ENCODE data around the gene ICE2. TPM values are rescaled to one million over a fixed set of nuclear protein-coding genes. Genes with fewer than 3 reads are reported as not detected.

The ICE2 gene
- total RNA-seq, 3 donors from 2014 or later = 51.9 to 66.3 (median 61.4) TPM

DNA sequence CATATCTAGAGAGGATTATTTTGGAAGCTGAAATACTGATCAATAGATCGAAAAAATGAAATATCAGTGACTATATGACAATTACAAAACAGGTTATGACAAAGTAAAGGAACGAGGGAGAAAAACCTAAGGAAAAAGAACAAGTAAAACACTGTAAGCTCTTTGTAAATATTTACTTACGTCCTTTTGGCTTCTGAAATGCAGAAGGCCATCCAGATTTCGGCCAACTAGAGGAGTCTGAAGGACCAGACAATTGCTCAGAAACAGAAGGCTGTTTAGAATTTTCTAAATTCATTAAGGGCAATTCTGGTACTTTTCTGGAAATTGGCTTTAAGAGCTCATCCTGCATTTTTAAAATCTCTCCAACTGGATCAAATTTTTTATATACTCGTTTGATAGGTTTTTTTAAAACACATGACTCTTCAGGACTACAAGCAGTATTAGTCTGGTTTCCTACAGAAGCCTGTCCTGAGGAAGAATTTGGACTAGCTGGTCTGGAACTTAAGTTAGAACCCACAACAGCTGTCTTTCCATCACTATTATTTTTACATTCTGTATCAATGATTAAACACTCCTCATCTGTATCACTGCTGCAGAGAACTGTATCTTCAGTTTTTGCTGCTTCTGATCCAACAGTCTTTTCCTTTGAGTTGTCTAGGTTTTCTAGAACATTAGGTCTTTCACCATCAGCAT is 30.1 kb downstream of the ICE2 start:
- Mint-ChIP-seq H3K4me3 (no peak overlapping the region), H3K36me3 (ENCODE audit: insufficient read depth) (peaks cover 36% of the 10 kb centered on the region), H3K4me1 (ENCODE audit: low read depth) (no peaks in the 10 kb centered on the region), H3K27me3 (ENCODE audit: low read depth) (no peaks in the 10 kb centered on the region), H3K9me3 (no peaks in the 10 kb centered on the region)
- no peak for DNase-seq
- no peak for ATAC-seq

GRCh38 chr15:60444289-60444912 is 34.5 kb downstream of the ICE2 start:
- no peak for ATAC-seq

DNA sequence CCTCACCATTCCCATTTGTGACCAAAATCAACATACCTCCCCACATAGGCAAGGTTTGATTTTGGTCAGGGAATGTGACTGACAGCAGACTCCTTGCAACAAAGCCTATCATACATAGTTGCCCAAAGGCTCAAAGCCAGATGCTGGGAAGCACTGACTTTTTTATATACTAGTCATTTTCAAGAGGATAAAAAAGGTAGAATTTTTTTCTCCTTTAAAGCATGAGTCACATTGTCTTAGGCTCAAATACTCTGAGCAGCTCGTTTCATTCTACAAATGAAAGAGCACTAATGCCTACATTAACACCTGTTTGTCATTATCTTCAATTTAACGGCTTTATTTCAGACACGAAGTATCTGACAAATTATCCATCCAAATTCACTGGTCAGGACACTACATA is 36.2 kb downstream of the ICE2 start:
- DNase-seq (no peak), ATAC-seq (no peak)
- Mint-ChIP-seq H3K4me3 (no peak overlapping the region), H3K36me3 (ENCODE audit: insufficient read depth) (peaks cover 16% of the 10 kb centered on the region), H3K4me1 (ENCODE audit: low read depth) (no peaks in the 10 kb centered on the region), H3K27me3 (ENCODE audit: low read depth) (no peaks in the 10 kb centered on the region), H3K9me3 (no peaks in the 10 kb centered on the region)

More at GRCh38 chr15:60444289-60444912, 34.5 kb downstream of the ICE2 start:
- H3K36me3 Mint-ChIP-seq (ENCODE audit: insufficient read depth) = peaks cover 24% of the 10 kb centered on the region
- DNase-seq = no peak
- H3K27me3 Mint-ChIP-seq (ENCODE audit: low read depth) = no peaks in the 10 kb centered on the region
- H3K4me1 Mint-ChIP-seq (ENCODE audit: low read depth) = no peaks in the 10 kb centered on the region
- no peak overlapping the region for H3K4me3 Mint-ChIP-seq
- H3K9me3 Mint-ChIP-seq = no peaks in the 10 kb centered on the region

GRCh38 chr15:60442031-60442650 is 36.8 kb downstream of the ICE2 start:
- Mint-ChIP-seq H3K4me1 (ENCODE audit: low read depth) (no peaks in the 10 kb centered on the region), H3K36me3 (ENCODE audit: insufficient read depth) (peaks cover 14% of the 10 kb centered on the region), H3K4me3 (no peak overlapping the region), H3K9me3 (no peaks in the 10 kb centered on the region), H3K27me3 (ENCODE audit: low read depth) (no peaks in the 10 kb centered on the region)
- no peak for DNase-seq
- no peak for ATAC-seq

- no peaks in the 10 kb centered on the region for H3K9me3 Mint-ChIP-seq
- ATAC-seq (no peak), DNase-seq (no peak)
- H3K4me3 Mint-ChIP-seq = no peak overlapping the region
- peaks cover 11% of the 10 kb centered on the region for H3K36me3 Mint-ChIP-seq (ENCODE audit: insufficient read depth)
- no peaks in the 10 kb centered on the region for H3K27me3 Mint-ChIP-seq (ENCODE audit: low read depth)
- no peaks in the 10 kb centered on the region for H3K4me1 Mint-ChIP-seq (ENCODE audit: low read depth)
Measured at GRCh38 chr15:60441331-60441730, 37.6 kb downstream of the ICE2 start.

DNA sequence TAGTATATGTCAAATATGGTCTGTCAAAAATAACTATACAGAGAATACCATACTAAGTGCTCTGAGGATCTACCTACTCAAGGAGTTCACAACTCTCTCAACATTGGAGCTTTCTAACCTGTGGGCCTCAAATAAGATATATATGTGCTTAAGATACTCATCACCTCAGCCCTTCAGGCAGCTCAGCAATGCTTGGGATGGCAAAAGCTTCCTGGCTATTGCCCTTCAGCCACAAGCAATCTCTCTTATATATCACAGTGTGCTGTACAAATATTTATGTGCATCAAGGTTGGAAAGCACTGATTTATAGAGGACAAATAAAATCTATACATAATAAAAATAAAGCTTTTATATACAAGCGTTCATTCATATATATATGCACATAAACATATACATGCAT is 40.3 kb downstream of the ICE2 start:
- Mint-ChIP-seq H3K36me3 (ENCODE audit: insufficient read depth) (peaks cover 13% of the 10 kb centered on the region), H3K27me3 (ENCODE audit: low read depth) (no peaks in the 10 kb centered on the region), H3K4me3 (no peak overlapping the region), H3K4me1 (ENCODE audit: low read depth) (no peaks in the 10 kb centered on the region), H3K9me3 (no peaks in the 10 kb centered on the region)
- ATAC-seq (no peak), DNase-seq (no peak)

DNA sequence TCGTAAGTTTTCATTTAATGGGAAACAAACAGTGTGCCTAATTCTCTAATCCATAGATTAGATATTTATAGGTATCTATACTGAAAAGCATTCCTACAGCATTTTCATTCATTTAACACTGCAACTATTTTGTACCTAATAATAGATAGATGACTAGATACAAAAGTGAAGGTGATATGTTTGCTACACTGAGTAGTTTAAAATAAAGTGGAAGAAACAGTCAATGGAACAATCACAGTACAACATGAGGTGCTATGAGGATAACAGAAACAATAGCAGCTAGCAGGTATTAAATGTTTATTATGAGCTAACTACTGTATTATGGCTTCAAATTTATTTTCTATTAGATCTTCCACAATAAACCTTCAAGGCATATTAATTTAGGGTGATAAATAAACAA is 50.0 kb downstream of the ICE2 start:
- DNase-seq = no peak
- H3K36me3 Mint-ChIP-seq (ENCODE audit: insufficient read depth) = peaks cover 25% of the 10 kb centered on the region
- no peak for ATAC-seq
- no peaks in the 10 kb centered on the region for H3K4me1 Mint-ChIP-seq (ENCODE audit: low read depth)
- H3K9me3 Mint-ChIP-seq = no peaks in the 10 kb centered on the region
- H3K27me3 Mint-ChIP-seq (ENCODE audit: low read depth) = no peaks in the 10 kb centered on the region
- no peak overlapping the region for H3K4me3 Mint-ChIP-seq

- DNase-seq (no peak), ATAC-seq (no peak)
- no peaks in the 10 kb centered on the region for H3K9me3 Mint-ChIP-seq
- peaks cover 32% of the 10 kb centered on the region for H3K36me3 Mint-ChIP-seq (ENCODE audit: insufficient read depth)
- H3K4me1 Mint-ChIP-seq (ENCODE audit: low read depth) = no peaks in the 10 kb centered on the region
- no peak overlapping the region for H3K4me3 Mint-ChIP-seq
- H3K27me3 Mint-ChIP-seq (ENCODE audit: low read depth) = no peaks in the 10 kb centered on the region
Measured at GRCh38 chr15:60426870-60427508, 52.0 kb downstream of the ICE2 start.

- ATAC-seq (no peak), DNase-seq (no peak)
- Mint-ChIP-seq H3K36me3 (ENCODE audit: insufficient read depth) (peaks cover 28% of the 10 kb centered on the region), H3K4me3 (no peak overlapping the region), H3K27me3 (ENCODE audit: low read depth) (no peaks in the 10 kb centered on the region), H3K4me1 (ENCODE audit: low read depth) (no peaks in the 10 kb centered on the region), H3K9me3 (no peaks in the 10 kb centered on the region)
Measured at GRCh38 chr15:60425461-60425860, 53.5 kb downstream of the ICE2 start.

DNA sequence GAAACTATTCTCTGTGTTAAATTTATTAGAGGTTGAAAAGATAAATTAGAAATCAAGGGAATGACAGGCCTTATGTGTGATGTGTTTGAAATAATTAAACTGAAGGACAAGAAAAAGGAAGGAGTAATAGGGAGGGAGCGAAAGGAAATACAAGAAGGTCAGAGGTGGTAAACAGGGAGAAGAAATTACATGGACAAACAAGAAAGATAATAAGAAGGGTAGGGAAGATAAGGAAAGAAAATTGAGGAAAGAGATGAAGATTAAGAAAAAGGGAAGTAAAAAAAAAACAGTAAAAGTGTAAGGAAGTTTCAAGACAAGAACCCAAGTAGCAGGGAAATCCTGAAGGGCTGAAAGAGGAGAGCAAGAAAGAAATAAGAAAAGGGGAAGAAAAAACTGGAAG is 54.9 kb downstream of the ICE2 start:
- H3K4me3 Mint-ChIP-seq = no peak overlapping the region

GRCh38 chr15:60423537-60423936 is 55.4 kb downstream of the ICE2 start:
- no peaks in the 10 kb centered on the region for H3K27me3 Mint-ChIP-seq (ENCODE audit: low read depth)
- peaks cover 31% of the 10 kb centered on the region for H3K36me3 Mint-ChIP-seq (ENCODE audit: insufficient read depth)
- ATAC-seq = no peak
- no peak for DNase-seq
- no peak overlapping the region for H3K4me3 Mint-ChIP-seq
- H3K9me3 Mint-ChIP-seq = no peaks in the 10 kb centered on the region
- H3K4me1 Mint-ChIP-seq (ENCODE audit: low read depth) = no peaks in the 10 kb centered on the region

More for the DNA sequence above, 54.9 kb downstream of the ICE2 start:
- no peaks in the 10 kb centered on the region for H3K9me3 Mint-ChIP-seq
- H3K36me3 Mint-ChIP-seq (ENCODE audit: insufficient read depth) = peaks cover 31% of the 10 kb centered on the region
- no peaks in the 10 kb centered on the region for H3K27me3 Mint-ChIP-seq (ENCODE audit: low read depth)
- H3K4me1 Mint-ChIP-seq (ENCODE audit: low read depth) = no peaks in the 10 kb centered on the region
- DNase-seq = no peak
- ATAC-seq = no peak

GRCh38 chr15:60421544-60421943 is 57.4 kb downstream of the ICE2 start:
- DNase-seq (no peak), ATAC-seq (no peak)
- Mint-ChIP-seq H3K4me1 (ENCODE audit: low read depth) (no peaks in the 10 kb centered on the region), H3K36me3 (ENCODE audit: insufficient read depth) (peaks cover 27% of the 10 kb centered on the region), H3K27me3 (ENCODE audit: low read depth) (no peaks in the 10 kb centered on the region), H3K4me3 (no peak overlapping the region), H3K9me3 (no peaks in the 10 kb centered on the region)

GRCh38 chr15:60420203-60420716 is 58.7 kb downstream of the ICE2 start:
- DNase-seq (no peak), ATAC-seq (no peak)
- H3K4me3 Mint-ChIP-seq = no peak overlapping the region
- H3K9me3 Mint-ChIP-seq = no peaks in the 10 kb centered on the region
- H3K36me3 Mint-ChIP-seq (ENCODE audit: insufficient read depth) = peaks cover 22% of the 10 kb centered on the region
- H3K27me3 Mint-ChIP-seq (ENCODE audit: low read depth) = no peaks in the 10 kb centered on the region
- no peaks in the 10 kb centered on the region for H3K4me1 Mint-ChIP-seq (ENCODE audit: low read depth)

DNA sequence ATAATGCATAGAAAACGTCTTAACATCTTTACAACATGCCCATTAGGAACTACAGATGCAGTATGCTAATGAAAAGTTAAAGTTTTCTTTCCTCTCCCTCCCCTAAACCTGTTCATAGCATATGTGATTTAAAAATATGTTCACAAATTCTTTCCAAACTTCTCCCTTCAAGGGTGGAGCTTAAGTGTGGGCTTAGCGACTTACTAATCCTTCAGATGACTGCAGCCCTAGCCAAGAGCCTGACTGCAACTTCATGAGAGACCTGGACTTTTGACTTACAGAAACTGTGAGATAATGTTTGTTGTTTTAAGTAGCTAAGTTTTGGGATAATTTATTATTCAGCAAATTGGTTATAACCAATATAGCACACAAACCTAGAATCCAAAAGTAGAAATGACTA is 59.2 kb downstream of the ICE2 start:
- H3K9me3 Mint-ChIP-seq = no peaks in the 10 kb centered on the region
- ATAC-seq = no peak
- peaks cover 22% of the 10 kb centered on the region for H3K36me3 Mint-ChIP-seq (ENCODE audit: insufficient read depth)

More for the DNA sequence above, 59.2 kb downstream of the ICE2 start:
- Mint-ChIP-seq H3K4me3 (no peak overlapping the region), H3K4me1 (ENCODE audit: low read depth) (no peaks in the 10 kb centered on the region), H3K27me3 (ENCODE audit: low read depth) (no peaks in the 10 kb centered on the region)
- DNase-seq = no peak

Data from activated T-cell treated with anti-CD3 and anti-CD28 coated beads, Interleukin-2, amount 50 U/mL, for 4 hours (primary cell).